ENCODE measurements around the gene FNDC7. TPM values are rescaled to one million over a fixed set of nuclear protein-coding genes. Genes with fewer than 3 reads are reported as not detected.

Gene FNDC7
- total RNA-seq, 1 donor from 2014 or later = under 0.01 TPM

GRCh38 chr1:108703939-108704338 is 8.8 kb upstream of the FNDC7 start:
- H3K27me3 ChIP-seq (ENCODE audit: control insufficient read depth, insufficient read depth, low read length) = no peaks in the 10 kb centered on the region
- peaks cover 4% of the 10 kb centered on the region for H3K36me3 ChIP-seq (ENCODE audit: control insufficient read depth, insufficient read depth, low read length)
- FAIRE-seq (no peak), DNase-seq (ENCODE audit: low read depth) (peak; percentile 19)
- H3K4me3 ChIP-seq (ENCODE audit: low read depth, low read length) = no peak overlapping the region
- TF ChIP-seq, protein P1, sequence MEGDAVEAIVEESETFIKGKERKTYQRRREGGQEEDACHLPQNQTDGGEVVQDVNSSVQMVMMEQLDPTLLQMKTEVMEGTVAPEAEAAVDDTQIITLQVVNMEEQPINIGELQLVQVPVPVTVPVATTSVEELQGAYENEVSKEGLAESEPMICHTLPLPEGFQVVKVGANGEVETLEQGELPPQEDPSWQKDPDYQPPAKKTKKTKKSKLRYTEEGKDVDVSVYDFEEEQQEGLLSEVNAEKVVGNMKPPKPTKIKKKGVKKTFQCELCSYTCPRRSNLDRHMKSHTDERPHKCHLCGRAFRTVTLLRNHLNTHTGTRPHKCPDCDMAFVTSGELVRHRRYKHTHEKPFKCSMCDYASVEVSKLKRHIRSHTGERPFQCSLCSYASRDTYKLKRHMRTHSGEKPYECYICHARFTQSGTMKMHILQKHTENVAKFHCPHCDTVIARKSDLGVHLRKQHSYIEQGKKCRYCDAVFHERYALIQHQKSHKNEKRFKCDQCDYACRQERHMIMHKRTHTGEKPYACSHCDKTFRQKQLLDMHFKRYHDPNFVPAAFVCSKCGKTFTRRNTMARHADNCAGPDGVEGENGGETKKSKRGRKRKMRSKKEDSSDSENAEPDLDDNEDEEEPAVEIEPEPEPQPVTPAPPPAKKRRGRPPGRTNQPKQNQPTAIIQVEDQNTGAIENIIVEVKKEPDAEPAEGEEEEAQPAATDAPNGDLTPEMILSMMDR (IDR thresholded peaks at IDR 0.05; ENCODE audit: insufficient read depth, low read length, severe bottlenecking) = no peak

GRCh38 chr1:108704496-108704895 is 8.2 kb upstream of the FNDC7 start:
- DNase-seq (ENCODE audit: low read depth) (peak; percentile 78), FAIRE-seq (no peak)
- Histone ChIP-seq H3K27me3 (ENCODE audit: control insufficient read depth, insufficient read depth, low read length) (no peaks in the 10 kb centered on the region), H3K36me3 (ENCODE audit: control insufficient read depth, insufficient read depth, low read length) (no peaks in the 10 kb centered on the region), H3K4me3 (ENCODE audit: low read depth, low read length) (no peak overlapping the region)
- TF ChIP-seq, protein P1 (IDR thresholded peaks at IDR 0.05; ENCODE audit: insufficient read depth, low read length, severe bottlenecking) = no peak

DNA sequence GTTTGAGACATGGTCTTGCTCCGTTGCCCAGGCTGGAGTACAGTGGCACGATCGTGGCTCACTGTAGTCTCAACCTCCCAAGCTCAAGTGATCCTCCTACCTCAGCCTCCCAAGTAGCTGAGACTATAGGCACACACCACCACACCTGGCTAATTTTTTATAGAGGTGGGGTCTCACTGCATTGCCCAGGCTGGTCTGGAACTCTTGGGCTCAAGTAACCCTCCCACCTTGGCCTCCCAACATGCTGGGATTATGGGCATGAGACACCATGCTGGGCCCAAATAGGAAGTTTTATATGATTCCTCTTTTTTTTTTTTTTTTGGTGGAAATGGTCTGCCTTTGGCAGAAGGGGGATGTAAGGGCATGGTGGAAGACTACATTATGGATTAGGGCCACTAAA is 6.1 kb upstream of the FNDC7 start:
- Histone ChIP-seq H3K27me3 (ENCODE audit: control insufficient read depth, insufficient read depth, low read length) (no peaks in the 10 kb centered on the region), H3K4me3 (ENCODE audit: low read depth, low read length) (no peak overlapping the region), H3K36me3 (ENCODE audit: control insufficient read depth, insufficient read depth, low read length) (no peaks in the 10 kb centered on the region)
- DNase-seq (ENCODE audit: low read depth) = no peak
- no peak for FAIRE-seq
- TF ChIP-seq, protein P1 (IDR thresholded peaks at IDR 0.05; ENCODE audit: insufficient read depth, low read length, severe bottlenecking) = no peak

DNA sequence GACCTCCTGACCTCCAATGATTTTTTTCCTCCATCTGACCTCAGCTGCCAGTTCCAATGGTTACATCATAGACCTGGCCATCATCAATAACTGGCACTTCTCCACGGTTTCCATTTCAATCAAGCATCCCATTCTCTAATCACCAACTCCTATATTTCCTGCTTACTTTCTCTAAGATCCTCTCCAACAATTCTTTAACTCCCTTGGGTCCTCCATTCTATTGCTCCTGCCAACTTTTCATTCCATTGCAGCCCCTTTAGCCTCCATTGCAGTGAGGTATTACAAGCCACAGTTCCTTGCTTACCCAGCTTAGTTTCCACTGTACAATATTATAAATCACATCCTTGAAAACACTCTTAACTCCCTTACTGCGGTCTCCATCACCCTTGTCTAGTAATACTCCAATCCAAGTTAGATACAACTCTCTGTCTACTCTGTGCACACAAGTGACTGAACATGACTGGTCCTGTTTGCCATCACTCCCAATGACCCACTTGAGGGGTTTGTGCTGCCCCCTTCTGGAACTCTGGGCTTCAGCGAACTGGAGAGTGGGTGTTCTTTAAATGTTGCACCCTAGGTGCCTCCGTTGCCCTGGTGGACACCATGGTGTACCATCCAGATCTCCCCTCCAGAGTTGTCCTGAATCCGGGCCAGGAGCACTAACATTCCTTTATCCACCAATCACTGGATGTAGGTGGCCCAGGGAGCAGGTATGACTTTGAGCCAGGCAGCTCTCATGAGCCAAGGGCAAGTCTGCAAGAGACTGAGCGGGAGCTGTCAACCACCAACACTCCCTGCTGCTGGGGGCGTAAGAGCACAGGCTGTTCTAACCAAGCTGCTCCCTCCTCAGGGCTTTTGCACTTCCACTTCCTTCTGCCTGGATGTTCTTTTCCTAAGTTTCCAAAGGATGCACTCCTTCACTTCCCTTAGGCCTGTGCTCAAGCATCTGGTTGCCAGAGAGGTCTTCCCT is 3.7 kb upstream of the FNDC7 start:
- no peaks in the 10 kb centered on the region for H3K36me3 ChIP-seq (ENCODE audit: control insufficient read depth, insufficient read depth, low read length)
- TF ChIP-seq, protein P1 (IDR thresholded peaks at IDR 0.05; ENCODE audit: insufficient read depth, low read length, severe bottlenecking) = no peak
- FAIRE-seq (no peak), DNase-seq (ENCODE audit: low read depth) (peak; percentile 13)
- no peaks in the 10 kb centered on the region for H3K27me3 ChIP-seq (ENCODE audit: control insufficient read depth, insufficient read depth, low read length)
- no peak overlapping the region for H3K4me3 ChIP-seq (ENCODE audit: low read depth, low read length)

DNA sequence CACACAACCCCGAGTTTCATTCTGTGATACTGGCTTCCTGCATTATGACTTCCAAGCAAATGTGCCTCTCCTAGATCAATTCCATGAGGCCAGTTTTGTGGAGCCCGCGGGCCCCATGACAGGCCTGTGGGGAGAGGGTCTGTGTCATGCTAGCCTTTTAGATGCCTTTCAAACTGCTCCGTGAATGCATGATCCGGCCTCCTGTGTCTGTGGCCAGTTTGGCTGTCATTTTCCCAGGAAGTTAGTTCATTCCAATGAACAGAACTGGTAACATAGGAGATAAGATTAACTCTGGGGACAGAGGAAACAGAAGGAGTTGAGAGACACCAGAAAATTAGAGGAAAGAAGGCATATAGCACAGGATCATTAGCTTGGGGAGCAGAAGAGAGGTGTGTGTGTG is 3.2 kb downstream of the FNDC7 start:
- TF ChIP-seq, protein P1 (IDR thresholded peaks at IDR 0.05; ENCODE audit: insufficient read depth, low read length, severe bottlenecking) = no peak
- Histone ChIP-seq H3K36me3 (ENCODE audit: control insufficient read depth, insufficient read depth, low read length) (no peaks in the 10 kb centered on the region), H3K27me3 (ENCODE audit: control insufficient read depth, insufficient read depth, low read length) (no peaks in the 10 kb centered on the region), H3K4me3 (ENCODE audit: low read depth, low read length) (no peak overlapping the region)
- FAIRE-seq (no peak), DNase-seq (ENCODE audit: low read depth) (no peak)
